Stimulated activated CD8-positive, alpha-beta memory T cell treated with anti-CD3 and anti-CD28 coated beads, Interleukin-15, amount 100 ng/mL, for 1 hour (primary cell): ENCODE measurements around the gene OSBPL5.

Source experiments
- DNase-seq: peaks from one replicate; pipeline ENCODE4 v3.0.0-alpha.2; 2020; ENCODE audit warnings: low read depth

Gene OSBPL5

DNA sequence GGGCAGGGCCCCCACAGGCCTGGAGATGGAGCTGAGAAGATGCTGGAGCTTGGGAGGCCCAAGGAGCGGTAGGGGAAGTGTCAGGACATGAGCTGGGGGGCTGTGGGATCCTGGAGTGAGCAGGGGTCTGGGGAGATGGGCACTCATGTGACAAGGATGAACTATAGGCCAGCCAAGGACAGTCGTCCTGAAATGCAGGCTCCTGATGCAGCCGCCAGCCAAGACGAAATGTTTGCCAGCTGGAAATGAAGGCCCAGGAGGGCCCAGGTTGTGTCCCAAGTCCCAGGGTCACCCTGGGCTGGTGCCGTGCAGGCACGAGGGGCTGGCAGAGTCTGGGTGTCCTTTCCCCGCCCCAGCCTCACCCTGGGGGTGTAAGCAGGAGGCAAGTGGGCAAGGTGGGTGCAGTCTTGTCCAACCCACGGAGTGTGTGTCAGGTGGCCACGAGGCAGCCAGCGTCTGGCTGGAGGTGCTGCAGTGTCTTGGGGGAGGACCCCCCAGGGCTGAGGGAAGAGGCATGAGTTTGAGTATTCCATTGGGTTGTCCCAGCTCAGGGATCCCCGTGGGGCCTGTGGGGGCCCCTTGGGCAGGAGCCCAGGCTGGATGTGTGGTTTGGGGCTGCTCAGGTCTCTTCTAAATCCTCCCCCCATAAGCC is 32.1 kb upstream of the OSBPL5 start:
- DNase-seq: no peak

DNA sequence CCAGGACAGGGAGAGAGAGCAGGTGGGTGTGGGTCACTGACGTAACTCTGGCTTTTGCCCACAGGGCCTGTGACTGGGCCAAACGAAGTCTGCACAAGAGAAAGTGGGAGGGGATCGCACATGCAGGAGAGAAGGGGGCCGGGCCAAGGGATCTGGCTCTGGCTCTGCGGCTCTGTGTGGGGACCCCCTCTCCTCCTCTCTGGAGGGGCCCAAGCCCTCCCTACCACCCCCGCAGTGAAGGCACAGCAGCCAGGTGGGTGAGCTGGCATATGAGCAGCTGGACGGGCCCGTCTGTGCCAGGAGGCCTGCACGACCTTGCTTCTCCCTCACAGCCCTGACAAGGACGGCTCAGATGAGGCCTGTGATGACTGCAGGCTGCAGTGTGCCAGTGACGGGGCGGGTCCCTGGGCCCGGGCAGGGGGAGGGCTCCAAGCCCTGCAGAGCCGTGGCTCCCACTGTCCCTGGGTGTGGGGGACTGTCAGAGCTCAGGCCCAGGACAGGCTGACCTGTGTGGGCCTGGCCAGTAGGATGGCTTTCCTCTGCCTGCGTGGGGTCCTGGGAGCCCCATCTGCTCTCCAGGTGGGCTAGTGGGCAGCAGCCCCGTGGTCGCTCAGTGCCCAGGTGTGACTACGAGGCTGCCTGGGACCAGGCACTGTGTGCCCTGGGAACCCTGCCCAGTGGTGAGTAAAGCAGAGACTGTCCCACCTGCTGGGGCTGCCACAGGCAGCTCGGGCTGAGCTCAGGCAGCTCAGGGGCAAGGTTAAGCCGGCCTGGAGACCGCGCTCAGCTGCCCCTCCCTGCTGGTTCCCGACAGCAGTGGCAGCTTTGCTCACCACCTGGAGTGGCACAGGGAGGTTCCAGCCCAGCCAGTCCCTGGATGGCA is 31.3 kb upstream of the OSBPL5 start:
- no peak for DNase-seq

DNA sequence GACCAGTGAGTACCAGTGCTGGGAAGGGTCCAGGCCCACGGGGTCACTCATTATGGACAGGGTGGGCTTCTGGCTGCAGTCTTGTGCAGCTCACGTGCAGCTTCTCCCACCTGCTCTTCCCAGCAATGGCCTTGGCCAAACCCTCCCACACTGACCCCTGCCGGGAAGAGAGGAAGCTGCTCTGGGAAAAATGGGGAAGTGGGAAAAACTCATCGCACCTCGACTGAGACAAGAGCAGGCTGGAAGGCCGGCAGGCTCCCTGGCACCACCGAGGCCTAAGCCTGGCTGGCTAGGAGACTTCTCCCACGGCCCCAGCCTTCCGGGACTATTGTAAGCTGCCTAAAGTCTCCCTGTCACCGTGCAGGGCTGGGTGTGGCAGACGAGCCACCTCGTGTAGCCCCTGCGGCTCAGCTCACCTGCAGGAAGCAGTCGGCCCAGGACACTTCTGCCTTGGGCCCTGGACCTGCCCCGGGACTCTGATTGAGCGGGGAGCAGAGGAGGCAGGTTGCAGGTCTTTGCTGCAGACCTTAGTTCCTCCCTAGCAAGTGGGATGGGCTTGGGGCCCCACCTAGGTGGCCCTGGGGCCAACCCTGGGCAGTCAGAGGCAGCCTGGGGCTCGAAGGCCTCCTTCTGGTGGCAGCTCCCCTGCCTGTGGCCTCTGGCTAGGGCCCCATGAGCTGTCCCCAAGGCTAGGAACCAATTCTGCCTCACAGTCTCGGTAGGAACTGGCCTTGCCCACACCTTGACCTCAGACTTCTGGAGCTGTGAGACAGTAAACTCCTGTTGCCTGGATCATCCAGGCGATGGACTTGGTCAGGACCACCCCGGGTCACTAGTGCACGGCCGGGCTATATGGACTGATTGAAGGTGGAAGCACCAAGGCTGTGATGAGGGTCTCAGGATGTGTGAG is 30.4 kb upstream of the OSBPL5 start:
- no peak for DNase-seq

DNA sequence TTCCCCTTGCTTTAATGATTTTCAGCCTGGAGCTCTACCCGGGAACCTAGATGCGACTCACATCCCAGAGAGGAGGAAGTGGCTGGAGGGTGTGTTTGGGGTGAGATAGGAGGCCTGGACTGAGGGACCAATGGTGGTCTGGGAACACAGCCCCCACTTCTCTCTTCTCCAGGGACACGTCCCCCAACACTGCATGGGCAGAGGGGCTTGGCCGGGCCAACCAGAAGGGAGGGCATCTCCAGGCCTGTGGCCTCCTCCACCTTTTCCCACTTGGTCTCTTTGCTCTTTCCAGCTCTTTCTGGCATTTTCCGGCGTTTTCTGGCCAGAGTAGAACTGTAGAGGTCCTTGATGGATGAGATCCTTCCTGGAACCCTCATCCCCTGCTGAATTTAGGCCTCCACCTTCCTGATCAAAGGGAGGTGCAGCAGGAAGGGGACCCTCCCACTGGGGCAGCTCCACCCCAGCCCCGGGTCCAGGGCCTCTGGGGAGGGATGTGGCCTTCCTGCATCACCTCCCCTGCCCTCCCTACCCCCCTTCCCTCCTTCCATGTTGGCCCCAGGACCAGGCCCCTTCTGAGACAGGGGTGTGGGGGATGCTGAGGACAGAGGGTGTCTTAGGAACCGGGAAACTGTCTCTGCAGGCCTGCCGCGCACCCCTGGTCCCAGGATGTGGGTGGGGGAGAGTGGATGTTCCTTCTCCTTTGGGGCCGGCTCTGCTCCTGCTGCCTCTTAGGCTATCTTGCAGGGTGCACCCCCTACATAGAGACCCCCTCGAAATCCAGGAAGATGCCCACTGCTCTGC is 29.1 kb upstream of the OSBPL5 start:
- no peak for DNase-seq

DNA sequence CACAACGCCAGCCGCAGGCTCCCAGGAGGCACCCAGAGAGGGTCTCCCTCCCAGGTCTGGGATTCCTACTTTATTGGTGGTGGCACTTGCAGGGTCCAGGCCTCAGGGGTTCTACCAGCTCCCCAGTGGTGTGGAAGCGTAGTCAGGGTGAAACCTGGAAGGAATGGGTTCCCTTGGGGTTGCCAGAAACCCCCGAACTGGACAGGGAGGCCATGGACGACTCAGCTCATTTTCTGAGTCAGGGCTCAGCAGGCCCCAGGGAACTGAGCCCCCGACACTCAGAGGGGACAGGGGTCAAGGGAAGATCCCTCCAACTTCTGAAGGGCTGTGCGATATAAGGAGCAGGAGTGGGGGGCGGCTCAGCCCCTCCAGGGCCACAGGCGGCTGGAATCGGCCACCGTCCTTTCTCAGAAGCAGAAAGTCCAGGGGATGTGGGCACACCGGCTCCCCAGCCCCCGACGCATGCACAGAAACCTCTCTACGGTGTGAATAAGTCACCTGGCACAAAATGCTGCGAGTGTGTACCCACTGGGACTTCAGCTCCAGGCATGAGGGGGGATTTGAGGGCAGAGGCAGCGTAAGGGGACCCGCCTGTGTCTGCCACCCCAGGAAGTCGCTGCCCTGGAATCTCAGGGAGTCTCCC is 28.4 kb upstream of the OSBPL5 start:
- no peak for DNase-seq

DNA sequence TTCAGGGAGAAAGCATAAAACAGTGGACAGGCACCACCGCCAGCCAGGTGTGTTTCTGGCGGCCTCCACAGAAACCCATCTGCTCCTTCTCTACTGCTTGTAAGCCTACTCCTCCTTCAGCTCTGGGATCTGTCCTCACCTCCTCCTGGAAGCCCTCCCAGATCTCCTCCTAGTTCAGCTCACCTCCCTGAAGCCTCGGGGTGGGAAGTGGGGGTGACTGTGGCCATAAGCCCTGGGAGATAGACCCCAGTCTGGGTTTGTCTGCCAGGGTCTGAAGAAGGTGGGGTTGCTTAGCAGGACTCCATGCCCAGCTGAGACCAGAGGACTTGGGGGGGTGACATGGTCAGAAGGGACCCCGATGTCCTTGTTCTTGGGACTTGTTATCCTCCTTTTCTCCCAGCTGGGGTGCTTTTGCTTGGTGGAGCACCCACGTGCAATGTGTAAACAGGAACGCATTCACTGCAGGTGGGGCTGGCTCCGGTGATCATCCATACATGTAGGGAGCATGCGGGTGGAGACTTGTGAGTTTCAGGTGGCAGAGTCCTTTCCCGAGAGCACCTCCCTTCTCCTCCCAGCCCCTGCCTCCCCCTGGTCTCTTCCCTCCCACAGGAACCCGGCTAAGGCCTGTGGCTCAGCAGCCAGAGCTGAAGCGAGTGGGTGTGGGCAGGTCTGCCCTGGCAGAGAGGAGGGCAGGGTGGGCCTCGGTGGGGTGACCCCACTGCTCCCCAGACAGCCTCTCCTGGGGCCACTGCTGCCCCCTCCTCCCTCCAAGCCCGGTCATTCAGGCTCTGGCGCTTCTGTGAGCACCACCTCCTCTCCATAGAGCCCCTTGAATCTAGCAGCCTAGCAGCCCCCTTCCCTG is 27.6 kb upstream of the OSBPL5 start:
- DNase-seq: no peak

DNA sequence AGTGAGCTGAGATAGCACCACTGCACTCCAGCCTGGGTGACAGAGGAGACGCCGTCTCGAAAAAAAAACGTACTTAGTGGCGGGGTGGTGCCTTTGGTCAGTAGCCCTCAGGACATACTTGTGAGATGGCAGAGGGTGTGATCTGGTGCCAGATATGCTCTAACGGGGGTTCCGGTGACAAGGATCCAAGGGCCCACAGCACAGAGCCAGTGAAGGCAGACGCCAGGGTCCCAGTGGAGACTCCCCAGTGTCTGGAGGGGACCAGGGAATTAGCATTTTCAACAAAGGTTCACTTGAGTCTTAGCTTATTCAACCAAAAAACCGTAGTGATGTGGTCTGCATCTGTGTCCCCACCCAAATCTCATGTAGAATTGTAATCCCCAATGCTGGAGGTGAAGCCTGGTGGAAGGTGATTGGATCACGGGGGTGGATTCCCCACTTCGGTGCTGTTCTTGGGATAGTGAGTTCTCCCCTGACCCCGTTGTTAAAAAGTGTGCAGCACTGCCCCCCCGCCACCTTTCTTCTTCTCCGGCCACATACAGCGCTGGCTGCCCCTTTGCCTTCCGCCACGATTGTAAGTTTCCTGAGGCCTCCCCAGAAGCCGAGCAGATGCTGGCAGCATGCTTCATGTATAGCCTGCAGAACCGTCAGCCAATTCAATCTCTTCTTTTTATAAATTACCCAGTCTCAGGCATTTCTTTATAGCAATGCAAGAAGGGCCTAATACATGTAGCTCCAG is 26.6 kb upstream of the OSBPL5 start:
- no peak for DNase-seq

DNA sequence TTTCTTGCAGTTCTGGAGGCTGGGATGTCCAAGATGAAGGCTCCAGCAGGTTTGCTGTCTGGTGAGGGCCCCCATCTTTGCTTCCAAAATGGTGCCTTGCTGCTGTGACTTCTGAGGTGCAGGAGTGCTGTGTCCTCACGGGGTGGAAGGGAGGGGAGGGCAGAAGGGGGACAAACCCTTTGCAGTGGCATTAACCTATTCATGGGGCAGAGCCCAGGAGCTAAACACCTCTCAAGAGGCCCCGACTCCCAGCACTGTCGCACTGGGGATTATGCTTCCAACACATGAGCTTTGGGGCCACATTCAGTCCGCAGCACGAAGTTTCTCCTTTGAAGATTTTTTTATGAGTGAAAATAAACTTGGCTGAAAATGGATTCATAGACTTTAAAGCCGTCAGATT is 25.5 kb upstream of the OSBPL5 start:
- no peak for DNase-seq

DNA sequence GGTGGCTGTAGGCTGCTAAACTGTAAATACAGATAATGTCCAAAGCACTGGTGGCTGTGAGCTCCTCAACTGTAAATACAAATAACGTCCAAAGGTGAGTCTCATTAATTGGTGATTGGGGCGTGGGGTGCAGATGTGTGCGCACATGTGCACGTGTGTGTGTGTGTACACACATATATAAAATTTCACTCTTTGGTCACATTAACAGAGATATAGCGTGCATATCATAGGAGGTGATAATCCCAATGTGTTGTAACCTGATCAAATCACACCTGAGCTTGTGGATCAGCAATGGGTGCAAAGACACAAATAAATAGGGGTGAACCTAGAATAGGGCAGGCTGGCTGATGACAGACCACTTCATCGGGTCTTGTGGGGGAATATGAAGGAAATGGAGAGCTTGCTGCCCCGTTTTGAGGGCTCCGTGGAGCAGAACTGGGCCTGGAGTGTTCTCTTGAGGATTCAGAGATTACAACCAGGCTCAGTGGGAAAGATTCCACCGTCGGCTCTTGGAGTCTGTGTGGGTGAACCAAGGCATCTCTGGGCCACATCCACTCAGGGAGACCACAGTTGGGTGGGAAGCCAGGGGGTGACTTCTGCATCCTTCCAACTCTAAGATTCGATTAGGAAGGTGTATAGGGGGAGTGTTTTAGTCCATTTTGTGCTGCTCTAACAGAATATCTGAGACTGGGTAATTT is 24.9 kb upstream of the OSBPL5 start:
- no peak for DNase-seq

DNA sequence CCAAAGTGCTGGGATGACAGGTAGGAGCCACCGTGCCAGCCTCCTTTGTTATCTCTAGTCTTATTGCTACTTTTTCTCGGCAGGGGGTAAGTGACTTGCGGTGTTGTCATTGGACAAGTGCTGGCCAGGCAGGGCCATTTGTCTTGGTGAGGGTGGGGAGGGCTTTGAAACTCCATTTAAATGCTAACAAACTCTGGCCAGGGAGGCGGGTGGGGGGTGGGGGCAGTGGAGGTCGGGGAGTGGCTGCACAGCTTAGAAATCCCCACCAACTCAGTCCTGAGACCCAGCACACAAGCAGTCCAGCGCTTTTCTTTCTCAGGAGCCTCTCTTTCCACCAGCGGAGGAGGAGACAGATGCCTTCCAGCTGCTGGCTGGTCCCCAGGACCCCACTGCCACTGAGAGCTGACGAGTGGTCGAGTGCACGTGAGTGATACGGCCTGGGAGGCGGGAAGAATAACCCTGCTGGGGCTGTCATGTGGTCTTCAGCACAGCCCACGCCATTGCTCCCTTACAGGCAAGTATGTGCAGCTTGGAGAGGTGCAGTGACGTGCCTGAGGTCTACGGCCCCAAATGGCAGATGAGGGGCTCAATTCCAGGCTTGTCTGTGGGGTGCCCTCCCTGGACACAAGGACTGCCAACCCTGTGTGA is 24.2 kb upstream of the OSBPL5 start:
- no peak for DNase-seq

DNA sequence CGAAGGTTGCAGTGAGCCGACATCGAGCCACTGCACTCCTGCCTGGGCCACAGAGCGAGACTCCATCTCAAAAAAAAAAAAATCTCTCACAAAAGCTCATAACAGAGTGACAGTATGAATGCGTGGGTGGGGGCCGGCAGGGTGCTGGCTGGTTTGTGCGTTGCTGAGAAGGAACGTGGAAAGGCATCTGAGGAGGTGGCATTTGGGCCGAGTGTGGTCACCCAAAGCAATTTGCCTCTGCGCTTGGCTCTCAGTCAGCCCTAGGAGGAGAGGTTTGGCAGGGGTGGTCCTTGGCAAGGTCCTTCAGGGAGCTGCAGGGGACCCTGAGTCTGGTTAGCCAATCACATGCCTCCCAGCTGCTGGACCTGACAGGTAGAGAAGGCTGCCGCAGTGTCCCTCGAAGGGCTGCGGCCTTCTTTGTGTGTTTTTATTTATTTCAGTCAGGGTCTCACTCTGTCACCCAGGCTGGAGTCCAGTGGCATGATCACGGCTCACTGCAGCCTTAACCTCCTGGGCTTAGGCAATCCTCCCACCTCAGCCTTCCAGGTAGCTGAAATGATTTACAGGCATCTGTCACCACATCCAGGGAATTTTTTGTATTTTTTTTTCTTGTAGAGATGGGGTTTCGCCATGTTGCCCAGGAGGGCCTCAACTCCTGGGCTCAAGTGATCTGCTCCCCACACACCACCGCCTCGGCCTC is 23.5 kb upstream of the OSBPL5 start:
- DNase-seq: no peak

DNA sequence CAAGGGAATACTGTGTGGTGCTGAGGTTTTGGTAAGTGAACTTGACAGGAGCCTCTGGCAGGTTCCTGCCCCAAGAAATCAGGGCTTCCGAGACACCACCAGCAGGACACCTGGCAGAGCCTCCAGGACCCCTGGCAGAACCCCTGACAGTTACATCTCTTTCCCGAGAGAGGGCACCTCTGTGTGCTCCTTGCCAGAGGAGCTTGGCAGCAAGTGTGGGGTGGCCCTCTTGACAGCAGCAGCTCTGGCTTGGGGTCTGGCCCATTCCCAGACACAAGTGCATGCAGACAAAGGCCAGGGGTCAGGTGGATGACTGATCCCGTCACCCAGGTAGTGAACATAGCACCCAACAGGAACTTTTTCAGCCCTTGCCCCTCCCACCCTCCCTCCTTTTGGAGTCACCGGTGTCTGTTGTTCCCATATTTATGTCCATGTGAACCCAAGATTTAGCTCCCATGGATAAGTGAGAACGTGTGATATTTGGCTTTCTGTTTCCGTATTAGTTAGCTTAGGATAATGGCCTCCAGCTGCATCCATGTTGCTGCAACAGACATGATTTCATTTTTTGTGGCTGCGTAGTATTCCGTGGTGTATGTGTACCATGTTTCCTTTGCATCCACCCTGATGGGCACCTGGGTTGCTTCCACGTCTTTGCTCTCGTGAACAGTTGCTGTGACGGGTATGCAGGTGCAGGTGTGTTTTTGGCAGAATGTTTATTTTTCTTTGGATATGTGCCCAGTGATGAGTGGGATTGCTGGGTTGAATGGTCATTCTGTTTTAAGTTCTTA is 21.2 kb upstream of the OSBPL5 start:
- DNase-seq: no peak

DNA sequence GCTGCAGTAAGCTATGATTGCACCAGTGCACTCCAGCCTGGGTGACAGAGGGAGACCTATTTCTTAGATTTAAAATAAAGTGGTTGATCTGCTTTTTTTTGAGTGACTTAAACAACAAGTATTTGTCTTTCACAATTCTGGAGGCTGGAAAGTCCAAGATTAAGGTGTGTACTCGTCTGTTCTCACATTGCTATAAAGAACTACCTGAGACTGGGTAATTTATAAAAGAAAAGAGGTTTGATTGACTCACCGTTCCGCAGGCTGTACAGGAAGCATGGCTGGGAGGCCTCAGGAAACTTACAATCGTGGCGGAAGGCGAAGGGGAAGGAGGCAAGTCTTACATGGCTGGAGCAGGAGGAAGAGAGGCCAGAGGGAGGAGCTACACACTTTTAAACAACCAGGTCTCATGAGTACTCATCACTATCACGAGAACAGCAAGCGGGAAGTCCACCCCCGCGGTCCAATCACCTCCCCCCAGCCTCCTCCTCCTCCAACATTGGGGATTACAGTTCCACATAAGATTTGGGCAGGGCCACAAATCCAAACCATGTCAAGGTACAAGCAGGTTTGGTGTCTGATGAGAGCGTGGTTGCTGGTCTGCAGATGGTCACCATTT is 19.7 kb upstream of the OSBPL5 start:
- no peak for DNase-seq

DNA sequence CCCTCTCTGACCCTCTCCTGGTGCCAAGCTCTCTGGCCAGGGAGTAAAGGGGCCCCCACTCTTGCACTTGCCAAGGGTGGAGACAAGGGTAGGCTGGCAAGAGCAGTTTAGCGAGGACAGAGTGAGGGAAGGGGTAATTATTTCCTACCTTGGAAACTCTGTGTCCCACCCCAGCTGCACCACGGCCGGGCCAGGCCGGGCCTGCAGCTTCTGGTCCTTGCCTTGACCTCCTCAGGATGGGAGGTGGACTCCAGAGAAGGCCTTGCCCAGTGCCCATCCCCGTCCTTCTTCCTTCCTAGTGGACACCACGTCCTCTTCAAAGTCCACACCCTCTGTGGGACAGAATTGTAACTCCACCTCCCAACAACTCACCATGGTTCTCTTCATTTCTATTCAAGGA is 18.4 kb upstream of the OSBPL5 start:
- no peak for DNase-seq

DNA sequence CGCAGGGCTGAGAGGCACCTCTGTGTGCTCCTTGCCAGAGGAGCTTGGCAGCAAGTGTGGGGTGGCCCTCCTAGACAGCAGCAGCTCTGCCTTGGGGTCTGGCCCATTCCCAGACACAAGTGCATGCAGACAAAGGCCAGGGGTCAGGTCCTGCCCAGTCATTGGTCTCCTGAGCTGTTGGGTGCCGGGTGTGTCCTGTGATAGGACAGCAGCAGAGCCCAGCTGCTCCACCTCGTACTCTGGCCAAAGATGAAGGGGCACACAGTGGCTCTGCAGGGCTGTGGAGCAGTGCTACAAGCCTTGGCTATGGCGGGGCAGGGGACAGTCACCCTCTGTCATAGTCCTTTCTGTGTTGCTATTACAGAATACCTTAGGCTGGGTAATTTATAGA is 17.3 kb upstream of the OSBPL5 start:
- DNase-seq: no peak

DNA sequence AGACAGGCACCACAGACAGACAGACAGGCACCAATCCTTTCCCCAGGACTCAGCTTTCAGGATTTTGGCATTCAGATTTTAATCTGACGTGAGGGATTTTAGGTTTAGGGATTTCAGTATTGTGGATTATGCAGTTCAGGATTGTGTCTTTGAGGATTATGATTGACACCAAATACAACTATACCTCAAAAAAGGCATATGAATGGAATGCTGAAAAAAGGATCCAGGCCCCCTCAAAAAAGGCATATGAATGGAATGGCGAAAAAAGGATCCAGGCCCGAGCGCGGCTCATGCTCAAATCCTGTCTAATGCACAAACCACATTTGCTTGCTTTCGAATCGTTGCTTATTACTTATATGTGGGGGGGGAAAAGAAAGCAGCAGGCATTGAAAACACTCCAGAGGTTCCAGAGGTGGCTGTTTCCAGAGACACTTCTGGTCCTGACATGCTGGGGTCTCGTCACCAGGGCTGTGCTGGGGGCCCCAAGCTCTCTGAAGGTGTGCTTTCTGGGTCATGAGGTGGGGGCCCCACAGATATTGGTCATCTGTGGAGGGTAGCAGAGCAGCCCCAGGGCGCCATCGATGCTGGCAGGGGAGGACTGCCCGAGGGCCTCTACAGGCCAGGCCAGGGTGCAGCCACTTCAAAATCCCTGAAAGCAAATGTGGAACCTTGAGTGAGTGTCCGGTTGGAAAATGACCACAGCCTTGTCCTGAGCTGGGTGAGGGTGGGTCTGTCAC is 16.8 kb upstream of the OSBPL5 start:
- no peak for DNase-seq
